GM23338 (cell line): Measurements from ENCODE around the gene UST. TPM values are rescaled to one million over a fixed set of nuclear protein-coding genes. Genes with fewer than 3 reads are reported as not detected.

ENCODE experiments used
- ATAC-seq: fragments of 200-7000 bp; cut with Tn5 transposase; 3 replicates; pipeline ENCODE4 v1.9.1; 2020
- DNase-seq: peaks from one replicate; pipeline ENCODE4 v3.0.0-alpha.2; 2015; ENCODE audit warnings: low spot score
- H2AFZ ChIP-seq: fragments of 200-600 bp; sonication (generic); 2 replicates; pipeline ENCODE4 v1.8.0; 2016; ENCODE audit warnings: antibody characterized with exemption, mild to moderate bottlenecking, moderate library complexity
- H3F3A ChIP-seq: fragments of 200-600 bp; sonication (generic); replicated peaks from 2 replicates; pipeline ENCODE4 v1.8.0; 2017; ENCODE audit warnings: antibody characterized with exemption, mixed run types, low read depth
- H3K27ac ChIP-seq: fragments of 200-600 bp; sonication (generic); 2 replicates; pipeline ENCODE4 v1.6.1; 2016; ENCODE audit warnings: low read depth
- H3K27me3 ChIP-seq: fragments of 200-600 bp; sonication (generic); 2 replicates; pipeline ENCODE4 v1.8.0; 2016; ENCODE audit warnings: mild to moderate bottlenecking, mixed run types, moderate library complexity; ENCODE audit not compliant: insufficient read depth
- H3K36me3 ChIP-seq: fragments of 200-600 bp; sonication (generic); 2 replicates; pipeline ENCODE4 v1.8.0; 2016; ENCODE audit warnings: mild to moderate bottlenecking; ENCODE audit not compliant: insufficient read depth
- H3K4me1 ChIP-seq: fragments of 200-600 bp; sonication (generic); 2 replicates; pipeline ENCODE4 v1.8.0; 2016; ENCODE audit warnings: mild to moderate bottlenecking, moderate library complexity; ENCODE audit not compliant: insufficient read depth
- H3K4me2 ChIP-seq: fragments of 200-600 bp; sonication (generic); 2 replicates; pipeline ENCODE4 v1.7.1; 2017; ENCODE audit warnings: mixed run types
- H3K4me3 ChIP-seq: fragments of 200-600 bp; sonication (generic); 2 replicates; pipeline ENCODE4 v1.6.1; 2016; ENCODE audit warnings: mixed run types
- H3K79me2 ChIP-seq: fragments of 200-600 bp; sonication (generic); replicated peaks from 2 replicates; pipeline ENCODE4 v1.8.0; 2017; ENCODE audit warnings: mild to moderate bottlenecking; ENCODE audit not compliant: insufficient read depth
- H3K9me2 ChIP-seq: fragments of 200-600 bp; sonication (generic); 2 replicates; pipeline ENCODE4 v1.8.0; 2017; ENCODE audit not compliant: insufficient read depth
- H4K20me1 ChIP-seq: fragments of 200-600 bp; sonication (generic); replicated peaks from 2 replicates; pipeline ENCODE4 v1.8.0; 2017; ENCODE audit warnings: mild to moderate bottlenecking; ENCODE audit not compliant: insufficient read depth
- H3K27ac Mint-ChIP-seq: 2 replicates; pipeline ENCODE4 v1.8.0; 2020; ENCODE audit warnings: inconsistent platforms, mild to moderate bottlenecking, moderate library complexity, mixed read lengths
- H3K27me3 Mint-ChIP-seq: 3 replicates; pipeline ENCODE4 v1.8.0; 2022; ENCODE audit warnings: low read depth, mild to moderate bottlenecking, moderate library complexity, mixed read lengths, inconsistent platforms; ENCODE audit not compliant: insufficient read depth, poor library complexity
- H3K36me3 Mint-ChIP-seq: 3 replicates; pipeline ENCODE4 v1.8.0; 2021; ENCODE audit warnings: low read depth, mild to moderate bottlenecking, inconsistent platforms, moderate library complexity, mixed read lengths
- H3K4me1 Mint-ChIP-seq: 3 replicates; pipeline ENCODE4 v1.8.0; 2020; ENCODE audit warnings: mild to moderate bottlenecking, inconsistent platforms, mixed read lengths
- H3K4me3 Mint-ChIP-seq: 3 replicates; pipeline ENCODE4 v1.8.0; 2021; ENCODE audit warnings: moderate library complexity, mild to moderate bottlenecking, inconsistent platforms, mixed read lengths
- H3K9me3 Mint-ChIP-seq: 3 replicates; pipeline ENCODE4 v1.8.0; 2020; ENCODE audit warnings: moderate library complexity, mild to moderate bottlenecking, inconsistent platforms, mixed read lengths
- CTCF ChIP-seq, 2 experiments: fragments of 200-600 bp in 1 of 2; sonication (generic) in 1 of 2; conservative IDR thresholded peaks; 2 replicates each; pipeline versions ENCODE4 v1.5.1 to v1.6.1; 2016 to 2017; ENCODE audit warnings: antibody characterized with exemption in 2 of 2, low read depth in 2 of 2, mild to moderate bottlenecking in 2 of 2, moderate library complexity in 1 of 2
- EZH2phosphoT487 ChIP-seq: fragments of 200-600 bp; sonication (generic); IDR thresholded peaks from one replicate; pipeline ENCODE4 v1.8.1; 2018; ENCODE audit warnings: antibody characterized with exemption; ENCODE audit not compliant: unreplicated experiment
- JUNB ChIP-seq: IDR thresholded peaks from one replicate; pipeline ENCODE4 v1.6.1; 2016; ENCODE audit warnings: antibody characterized with exemption; ENCODE audit not compliant: unreplicated experiment
- STAT1 ChIP-seq: IDR thresholded peaks from one replicate; pipeline ENCODE4 v1.6.1; 2016; ENCODE audit warnings: antibody characterized with exemption; ENCODE audit not compliant: unreplicated experiment
- polyA plus RNA-seq: library from polyadenylated mRNA; unstranded; fragments of >200 nt; fragmentation: Nextera tagmentation; extraction: Ambion mirVana; gene quantifications from 2 replicates; pipeline ENCODE4 v1.2.1, GENCODE V29; 2016
- total RNA-seq: library from RNA; depleted of rRNA; stranded (reverse); fragments of >200 nt; shearing (Covaris generic); gene quantifications from 2 replicates; pipeline ENCODE4 v1.2.3, GENCODE V29; 2014
- TF ChIP-seq, protein P1 (sequence below): IDR thresholded peaks from 2 replicates; pipeline ENCODE4 v1.6.1; 2016; ENCODE audit warnings: antibody characterized with exemption
- TF ChIP-seq, protein P2 (sequence below): fragments of 250-450 bp; sonication (Bioruptor Pico); IDR thresholded peaks from 2 replicates; pipeline ENCODE4 v1.5.0; 2020; ENCODE audit warnings: mild to moderate bottlenecking, moderate library complexity

UST gene
- total and polyA plus RNA-seq, 2 experiments from 2014 or later: 12.6 to 33.0 TPM

GRCh38 chr6:148745926-148746325 is 904 bp upstream of the UST start:
- no peak for DNase-seq
- no peak for TF ChIP-seq JUNB
- no peak for TF ChIP-seq CTCF (conservative IDR thresholded peaks at IDR 0.05; ENCODE audit: low read depth in 2 of 2)
- TF ChIP-seq, protein P1, sequence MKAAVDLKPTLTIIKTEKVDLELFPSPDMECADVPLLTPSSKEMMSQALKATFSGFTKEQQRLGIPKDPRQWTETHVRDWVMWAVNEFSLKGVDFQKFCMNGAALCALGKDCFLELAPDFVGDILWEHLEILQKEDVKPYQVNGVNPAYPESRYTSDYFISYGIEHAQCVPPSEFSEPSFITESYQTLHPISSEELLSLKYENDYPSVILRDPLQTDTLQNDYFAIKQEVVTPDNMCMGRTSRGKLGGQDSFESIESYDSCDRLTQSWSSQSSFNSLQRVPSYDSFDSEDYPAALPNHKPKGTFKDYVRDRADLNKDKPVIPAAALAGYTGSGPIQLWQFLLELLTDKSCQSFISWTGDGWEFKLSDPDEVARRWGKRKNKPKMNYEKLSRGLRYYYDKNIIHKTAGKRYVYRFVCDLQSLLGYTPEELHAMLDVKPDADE: no peak
- TF ChIP-seq EZH2phosphoT487: no peak
- TF ChIP-seq STAT1: no peak
- TF ChIP-seq, protein P2, sequence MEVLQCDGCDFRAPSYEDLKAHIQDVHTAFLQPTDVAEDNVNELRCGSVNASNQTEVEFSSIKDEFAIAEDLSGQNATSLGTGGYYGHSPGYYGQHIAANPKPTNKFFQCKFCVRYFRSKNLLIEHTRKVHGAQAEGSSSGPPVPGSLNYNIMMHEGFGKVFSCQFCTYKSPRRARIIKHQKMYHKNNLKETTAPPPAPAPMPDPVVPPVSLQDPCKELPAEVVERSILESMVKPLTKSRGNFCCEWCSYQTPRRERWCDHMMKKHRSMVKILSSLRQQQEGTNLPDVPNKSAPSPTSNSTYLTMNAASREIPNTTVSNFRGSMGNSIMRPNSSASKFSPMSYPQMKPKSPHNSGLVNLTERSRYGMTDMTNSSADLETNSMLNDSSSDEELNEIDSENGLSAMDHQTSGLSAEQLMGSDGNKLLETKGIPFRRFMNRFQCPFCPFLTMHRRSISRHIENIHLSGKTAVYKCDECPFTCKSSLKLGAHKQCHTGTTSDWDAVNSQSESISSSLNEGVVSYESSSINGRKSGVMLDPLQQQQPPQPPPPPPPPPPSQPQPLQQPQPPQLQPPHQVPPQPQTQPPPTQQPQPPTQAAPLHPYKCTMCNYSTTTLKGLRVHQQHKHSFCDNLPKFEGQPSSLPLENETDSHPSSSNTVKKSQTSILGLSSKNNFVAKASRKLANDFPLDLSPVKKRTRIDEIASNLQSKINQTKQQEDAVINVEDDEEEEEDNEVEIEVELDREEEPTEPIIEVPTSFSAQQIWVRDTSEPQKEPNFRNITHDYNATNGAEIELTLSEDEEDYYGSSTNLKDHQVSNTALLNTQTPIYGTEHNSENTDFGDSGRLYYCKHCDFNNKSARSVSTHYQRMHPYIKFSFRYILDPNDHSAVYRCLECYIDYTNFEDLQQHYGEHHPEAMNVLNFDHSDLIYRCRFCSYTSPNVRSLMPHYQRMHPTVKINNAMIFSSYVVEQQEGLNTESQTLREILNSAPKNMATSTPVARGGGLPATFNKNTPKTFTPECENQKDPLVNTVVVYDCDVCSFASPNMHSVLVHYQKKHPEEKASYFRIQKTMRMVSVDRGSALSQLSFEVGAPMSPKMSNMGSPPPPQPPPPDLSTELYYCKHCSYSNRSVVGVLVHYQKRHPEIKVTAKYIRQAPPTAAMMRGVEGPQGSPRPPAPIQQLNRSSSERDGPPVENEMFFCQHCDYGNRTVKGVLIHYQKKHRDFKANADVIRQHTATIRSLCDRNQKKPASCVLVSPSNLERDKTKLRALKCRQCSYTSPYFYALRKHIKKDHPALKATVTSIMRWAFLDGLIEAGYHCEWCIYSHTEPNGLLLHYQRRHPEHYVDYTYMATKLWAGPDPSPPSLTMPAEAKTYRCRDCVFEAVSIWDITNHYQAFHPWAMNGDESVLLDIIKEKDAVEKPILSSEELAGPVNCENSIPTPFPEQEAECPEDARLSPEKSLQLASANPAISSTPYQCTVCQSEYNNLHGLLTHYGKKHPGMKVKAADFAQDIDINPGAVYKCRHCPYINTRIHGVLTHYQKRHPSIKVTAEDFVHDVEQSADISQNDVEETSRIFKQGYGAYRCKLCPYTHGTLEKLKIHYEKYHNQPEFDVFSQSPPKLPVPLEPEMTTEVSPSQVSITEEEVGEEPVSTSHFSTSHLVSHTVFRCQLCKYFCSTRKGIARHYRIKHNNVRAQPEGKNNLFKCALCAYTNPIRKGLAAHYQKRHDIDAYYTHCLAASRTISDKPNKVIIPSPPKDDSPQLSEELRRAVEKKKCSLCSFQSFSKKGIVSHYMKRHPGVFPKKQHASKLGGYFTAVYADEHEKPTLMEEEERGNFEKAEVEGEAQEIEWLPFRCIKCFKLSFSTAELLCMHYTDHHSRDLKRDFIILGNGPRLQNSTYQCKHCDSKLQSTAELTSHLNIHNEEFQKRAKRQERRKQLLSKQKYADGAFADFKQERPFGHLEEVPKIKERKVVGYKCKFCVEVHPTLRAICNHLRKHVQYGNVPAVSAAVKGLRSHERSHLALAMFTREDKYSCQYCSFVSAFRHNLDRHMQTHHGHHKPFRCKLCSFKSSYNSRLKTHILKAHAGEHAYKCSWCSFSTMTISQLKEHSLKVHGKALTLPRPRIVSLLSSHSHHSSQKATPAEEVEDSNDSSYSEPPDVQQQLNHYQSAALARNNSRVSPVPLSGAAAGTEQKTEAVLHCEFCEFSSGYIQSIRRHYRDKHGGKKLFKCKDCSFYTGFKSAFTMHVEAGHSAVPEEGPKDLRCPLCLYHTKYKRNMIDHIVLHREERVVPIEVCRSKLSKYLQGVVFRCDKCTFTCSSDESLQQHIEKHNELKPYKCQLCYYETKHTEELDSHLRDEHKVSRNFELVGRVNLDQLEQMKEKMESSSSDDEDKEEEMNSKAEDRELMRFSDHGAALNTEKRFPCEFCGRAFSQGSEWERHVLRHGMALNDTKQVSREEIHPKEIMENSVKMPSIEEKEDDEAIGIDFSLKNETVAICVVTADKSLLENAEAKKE: no peak
- Mint-ChIP-seq H3K4me3 (peak overlapping the region; percentile 90), H3K36me3 (peaks cover 12% of the 10 kb centered on the region), H3K9me3 (no peaks in the 10 kb centered on the region), H3K27ac (peak overlapping the region; percentile 60; the same call in 1 of the 2 replicates), H3K27me3 (peaks cover 11% of the 10 kb centered on the region), H3K4me1 (peaks cover 48% of the 10 kb centered on the region)
- Histone ChIP-seq H4K20me1 (peaks cover 22% of the 10 kb centered on the region), H3K4me3 (peak overlapping the region; percentile 68), H2AFZ (peak overlapping the region; percentile 91; the same call in 1 of the 2 replicates), H3K9me2 (no peaks in the 10 kb centered on the region), H3K79me2 (peaks cover 33% of the 10 kb centered on the region), H3K27me3 (peaks cover 12% of the 10 kb centered on the region; the same call in 1 of the 2 replicates), H3F3A (no peaks in the 10 kb centered on the region), H3K4me1 (peaks cover 29% of the 10 kb centered on the region), H3K27ac (peak overlapping the region; percentile 94), H3K4me2 (peak overlapping the region; percentile 79), H3K36me3 (no peaks in the 10 kb centered on the region; the same call in 1 of the 2 replicates)
- no peak; the same call in 2 of the 3 replicates for ATAC-seq
